ENCODE results near the gene CTR9. TPM values are rescaled to one million over a fixed set of nuclear protein-coding genes. Genes with fewer than 3 reads are reported as not detected.

Gene CTR9
- total RNA-seq, 1 experiment from 2014 or later: 45.9 TPM

GRCh38 chr11:10763766-10764165 is 12.7 kb downstream of the CTR9 start:
- ChIA-PET POLR2A (ENCODE audit: low non-redundant PET) (no interaction called here), CTCF (no interaction called here)
- Histone ChIP-seq H3K4me1 (ENCODE audit: insufficient read depth, low read length, poor library complexity, severe bottlenecking) (no peaks in the 10 kb centered on the region), H3K27ac (ENCODE audit: low read depth, low read length, poor library complexity, severe bottlenecking) (no peak overlapping the region), H3K27me3 (replicated peaks; ENCODE audit: insufficient read depth, low read depth, low read length, poor library complexity) (no peaks in the 10 kb centered on the region), H3K36me3 (ENCODE audit: insufficient read depth, low read length, poor library complexity, severe bottlenecking) (peaks cover 73% of the 10 kb centered on the region), H3K4me3 (ENCODE audit: low read depth, low read length, poor library complexity, severe bottlenecking) (no peak overlapping the region), H3K9me3 (ENCODE audit: low read depth, low read length, poor library complexity, severe bottlenecking) (no peaks in the 10 kb centered on the region)
- intact Hi-C loops (cut with micrococcal nuclease; ENCODE audit: unreplicated experiment): no loop called here
- no peak for DNase-seq (ENCODE audit: low spot score)
- BruUV-seq (replicated peaks): TSS peak; percentile 89
- no peak for TF ChIP-seq EZH2 (IDR thresholded peaks at IDR 0.05; ENCODE audit: borderline replicate concordance, low read depth, low read length, poor library complexity, severe bottlenecking)
- TF ChIP-seq CTCF (conservative IDR thresholded peaks at IDR 0.05; ENCODE audit: low read depth, low read length): no peak

GRCh38 chr11:10764412-10764811 is 13.4 kb downstream of the CTR9 start:
- no TSS peak for BruUV-seq (replicated peaks)
- POLR2A ChIA-PET (ENCODE audit: low non-redundant PET): no interaction called here
- H3K36me3 ChIP-seq (ENCODE audit: insufficient read depth, low read length, poor library complexity, severe bottlenecking): peaks cover 72% of the 10 kb centered on the region

GRCh38 chr11:10770626-10771254 is 19.7 kb downstream of the CTR9 start:
- Histone ChIP-seq H3K9me3 (ENCODE audit: low read depth, low read length, poor library complexity, severe bottlenecking) (no peaks in the 10 kb centered on the region), H3K4me1 (ENCODE audit: insufficient read depth, low read length, poor library complexity, severe bottlenecking) (no peaks in the 10 kb centered on the region), H3K36me3 (ENCODE audit: insufficient read depth, low read length, poor library complexity, severe bottlenecking) (peaks cover 76% of the 10 kb centered on the region), H3K27ac (ENCODE audit: low read depth, low read length, poor library complexity, severe bottlenecking) (no peak overlapping the region), H3K27me3 (replicated peaks; ENCODE audit: insufficient read depth, low read depth, low read length, poor library complexity) (no peaks in the 10 kb centered on the region), H3K4me3 (ENCODE audit: low read depth, low read length, poor library complexity, severe bottlenecking) (no peak overlapping the region)
- peak; percentile 45 for DNase-seq (ENCODE audit: low spot score)
- intact Hi-C loops (cut with micrococcal nuclease; ENCODE audit: unreplicated experiment): no loop called here
- ChIA-PET POLR2A (ENCODE audit: low non-redundant PET) (no interaction called here), CTCF (interaction anchor here (0.9 to 1.0 kb wide), 2 partner anchors 23 to 1017 kb away, joined by 5 to 14 read pairs; no protein-coding TSS in a partner anchor)
- TF ChIP-seq EZH2 (IDR thresholded peaks at IDR 0.05; ENCODE audit: borderline replicate concordance, low read depth, low read length, poor library complexity, severe bottlenecking) (no peak), CTCF (conservative IDR thresholded peaks at IDR 0.05; ENCODE audit: low read depth, low read length) (peak; percentile 72)
- BruUV-seq (replicated peaks): no TSS peak

More at GRCh38 chr11:10764412-10764811, 13.4 kb downstream of the CTR9 start:
- H3K27ac ChIP-seq (ENCODE audit: low read depth, low read length, poor library complexity, severe bottlenecking): no peak overlapping the region
- intact Hi-C loops (cut with micrococcal nuclease; ENCODE audit: unreplicated experiment): no loop called here
- no peak for DNase-seq (ENCODE audit: low spot score)
- CTCF ChIA-PET: no interaction called here
- H3K4me1 ChIP-seq (ENCODE audit: insufficient read depth, low read length, poor library complexity, severe bottlenecking): no peaks in the 10 kb centered on the region
- H3K4me3 ChIP-seq (ENCODE audit: low read depth, low read length, poor library complexity, severe bottlenecking): no peak overlapping the region
- no peaks in the 10 kb centered on the region for H3K9me3 ChIP-seq (ENCODE audit: low read depth, low read length, poor library complexity, severe bottlenecking)
- TF ChIP-seq CTCF (conservative IDR thresholded peaks at IDR 0.05; ENCODE audit: low read depth, low read length): no peak
- no peak for TF ChIP-seq EZH2 (IDR thresholded peaks at IDR 0.05; ENCODE audit: borderline replicate concordance, low read depth, low read length, poor library complexity, severe bottlenecking)
- H3K27me3 ChIP-seq (replicated peaks; ENCODE audit: insufficient read depth, low read depth, low read length, poor library complexity): no peaks in the 10 kb centered on the region

Data from A673 (cell line).